ENCODE data around the gene EML1.

EML1 gene

GRCh38 chr14:99972748-99973466, 179.7 kb downstream of the EML1 start:
- H3K27ac ChIP-seq = peak overlapping the region; percentile 75; the same call in 1 of the 2 replicates
- TF ChIP-seq CTCF (conservative IDR thresholded peaks at IDR 0.05) (no peak), ZFX (IDR thresholded peaks at IDR 0.05) (no peak)

DNA sequence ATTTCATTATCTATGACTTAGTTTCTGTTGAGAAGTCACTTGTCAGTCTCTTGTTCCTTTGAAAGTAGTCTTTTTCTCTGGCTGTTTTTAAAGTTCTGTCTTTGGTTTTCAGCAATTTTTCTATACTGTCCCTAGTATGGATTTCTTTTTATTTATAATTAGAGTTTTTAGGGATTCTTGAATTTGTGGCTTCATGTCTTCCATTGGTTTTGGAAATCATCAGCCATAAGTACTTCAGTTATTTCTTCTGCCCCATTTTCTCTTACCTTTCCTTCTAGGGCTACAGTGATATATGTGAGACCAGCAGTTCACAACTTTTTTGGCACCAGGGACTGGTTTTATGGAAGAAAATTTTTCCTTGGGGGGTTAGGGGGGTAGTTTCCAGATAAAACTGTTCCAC, 182.0 kb downstream of the EML1 start:
- H3K27ac ChIP-seq = no peak overlapping the region
- TF ChIP-seq CTCF (conservative IDR thresholded peaks at IDR 0.05) (no peak), ZFX (IDR thresholded peaks at IDR 0.05) (no peak)

DNA sequence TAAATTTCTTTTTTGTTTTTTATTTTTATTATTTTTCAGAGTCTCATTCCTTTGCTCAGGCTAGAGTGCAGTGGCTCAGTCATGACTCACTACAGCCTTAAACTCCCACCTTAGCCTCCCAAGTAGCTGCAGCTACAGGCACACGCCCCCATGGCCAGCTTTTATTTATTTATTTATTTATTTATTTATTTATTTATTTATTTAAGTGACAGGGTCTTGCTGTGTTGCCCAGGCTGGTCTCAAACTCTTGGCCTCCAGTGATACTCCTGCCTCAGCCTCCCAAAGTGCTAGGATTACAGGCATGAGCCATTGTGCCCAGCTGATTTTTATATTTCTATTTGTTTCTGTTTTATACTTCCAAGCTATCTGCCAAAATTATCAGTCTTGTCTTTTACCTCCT, 182.8 kb downstream of the EML1 start:
- TF ChIP-seq CTCF (conservative IDR thresholded peaks at IDR 0.05) (no peak), ZFX (IDR thresholded peaks at IDR 0.05) (no peak)
- no peak overlapping the region for H3K27ac ChIP-seq

DNA sequence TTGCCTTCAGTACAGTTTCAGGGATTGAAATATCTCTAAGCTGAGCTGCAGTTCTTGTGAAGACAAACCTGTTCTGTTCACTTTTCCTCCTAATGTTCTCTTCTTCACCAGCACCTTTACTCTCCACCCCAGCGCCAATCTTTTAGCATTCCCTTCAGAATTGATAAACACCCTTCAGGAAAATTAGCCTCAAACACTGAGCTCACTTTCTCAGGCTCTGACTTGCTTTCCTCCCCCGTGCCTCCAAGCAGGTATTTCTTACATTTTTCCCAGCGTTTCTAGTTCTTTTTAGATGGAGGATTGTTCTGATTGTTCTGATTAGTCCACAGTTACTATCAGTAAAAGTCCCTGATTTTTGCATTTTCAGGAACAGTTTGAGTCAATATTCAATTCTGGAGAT, 183.5 kb downstream of the EML1 start:
- no peak overlapping the region for H3K27ac ChIP-seq
- TF ChIP-seq ZFX (IDR thresholded peaks at IDR 0.05) = no peak
- TF ChIP-seq CTCF (conservative IDR thresholded peaks at IDR 0.05) = no peak

GRCh38 chr14:99980299-99980698, 187.1 kb downstream of the EML1 start:
- peak overlapping the region; percentile 64 for H3K27ac ChIP-seq
- TF ChIP-seq ZFX (IDR thresholded peaks at IDR 0.05) (no peak), CTCF (conservative IDR thresholded peaks at IDR 0.05) (no peak)

DNA sequence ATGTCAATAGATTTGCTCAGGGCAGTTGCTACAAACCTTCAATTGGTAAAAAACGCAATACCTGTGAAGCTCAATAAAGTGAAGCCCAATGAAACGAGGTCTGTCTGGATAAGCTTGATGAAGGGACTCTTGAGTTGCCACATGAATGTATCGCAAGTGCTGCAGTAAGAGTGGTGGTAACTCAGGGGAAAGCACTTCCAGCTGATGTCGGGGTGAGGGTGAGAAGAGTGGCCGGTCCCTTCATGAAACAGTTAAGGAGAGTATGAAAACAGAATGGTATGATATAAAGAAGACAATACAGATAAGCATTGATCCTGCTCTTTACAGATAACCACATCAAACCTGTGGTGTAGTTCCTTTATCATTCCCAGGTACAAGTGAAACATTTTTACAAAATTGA, 188.6 kb downstream of the EML1 start:
- TF ChIP-seq CTCF (conservative IDR thresholded peaks at IDR 0.05) = no peak
- TF ChIP-seq ZFX (IDR thresholded peaks at IDR 0.05) = no peak
- H3K27ac ChIP-seq = no peak overlapping the region

GRCh38 chr14:99982537-99983250, 189.5 kb downstream of the EML1 start:
- no peak overlapping the region for H3K27ac ChIP-seq
- TF ChIP-seq CTCF (conservative IDR thresholded peaks at IDR 0.05) (peak; percentile 95), ZFX (IDR thresholded peaks at IDR 0.05) (no peak)

Measured in C4-2B (cell line).